SK-N-SH (cell line): ENCODE measurements around the gene C8G.

Experiments used
- CHD2 ChIP-seq: fragments of 150-350 bp; IDR thresholded peaks from 2 replicates; pipeline ENCODE4 v1.6.1; 2018; ENCODE audit warnings: low read length; ENCODE audit not compliant: partially characterized antibody
- CTCF ChIP-seq: fragments of 200-600 bp; sonication (generic); IDR thresholded peaks from 2 replicates; pipeline ENCODE4 v1.6.1; 2017; ENCODE audit warnings: antibody characterized with exemption, mild to moderate bottlenecking, moderate library complexity
- EP300 ChIP-seq, 2 experiments: IDR thresholded peaks; 2 replicates each; pipeline versions ENCODE4 v1.4.0 to v1.6.1; 2012; ENCODE audit warnings: borderline replicate concordance in 1 of 2, low read depth in 1 of 2, low read length in 1 of 2
- FOXJ3 ChIP-seq: sonication (generic); formaldehyde crosslinking; IDR thresholded peaks from 2 replicates; pipeline ENCODE4 v1.5.1; 2020; ENCODE audit warnings: mild to moderate bottlenecking, missing genetic modification reagents
- MEF2A ChIP-seq: IDR thresholded peaks from 2 replicates; pipeline ENCODE4 v1.4.0; 2012; ENCODE audit warnings: low read depth, borderline replicate concordance
- NRF1 ChIP-seq: IDR thresholded peaks from 2 replicates; pipeline ENCODE4 v1.6.1; 2012; ENCODE audit warnings: low read depth, mild to moderate bottlenecking, low read length
- POLR2AphosphoS5 ChIP-seq: IDR thresholded peaks from 2 replicates; pipeline ENCODE4 v1.6.1; 2012; ENCODE audit warnings: low read depth, low read length
- REST ChIP-seq: IDR thresholded peaks from 2 replicates; pipeline ENCODE4 v1.6.1; 2012; ENCODE audit warnings: mild to moderate bottlenecking, low read depth, low read length, moderate library complexity
- RFX5 ChIP-seq: IDR thresholded peaks from 2 replicates; pipeline ENCODE4 v1.6.1; 2012; ENCODE audit warnings: mild to moderate bottlenecking, improper control_type of control experiment, low read length
- RXRA ChIP-seq: IDR thresholded peaks from 2 replicates; pipeline ENCODE4 v1.4.0; 2012; ENCODE audit warnings: low read depth, mild to moderate bottlenecking, borderline replicate concordance
- TAF1 ChIP-seq: IDR thresholded peaks from 2 replicates; pipeline ENCODE4 v1.6.1; 2012; ENCODE audit warnings: low read depth, mild to moderate bottlenecking, low read length, moderate library complexity, borderline replicate concordance
- YY1 ChIP-seq: IDR thresholded peaks from 2 replicates; pipeline ENCODE4 v1.4.0; 2012; ENCODE audit warnings: low read depth, mild to moderate bottlenecking
- TF ChIP-seq, protein P1 (sequence below): IDR thresholded peaks from 2 replicates; pipeline ENCODE4 v1.4.0; 2012; ENCODE audit warnings: low read depth, borderline replicate concordance

DNA sequence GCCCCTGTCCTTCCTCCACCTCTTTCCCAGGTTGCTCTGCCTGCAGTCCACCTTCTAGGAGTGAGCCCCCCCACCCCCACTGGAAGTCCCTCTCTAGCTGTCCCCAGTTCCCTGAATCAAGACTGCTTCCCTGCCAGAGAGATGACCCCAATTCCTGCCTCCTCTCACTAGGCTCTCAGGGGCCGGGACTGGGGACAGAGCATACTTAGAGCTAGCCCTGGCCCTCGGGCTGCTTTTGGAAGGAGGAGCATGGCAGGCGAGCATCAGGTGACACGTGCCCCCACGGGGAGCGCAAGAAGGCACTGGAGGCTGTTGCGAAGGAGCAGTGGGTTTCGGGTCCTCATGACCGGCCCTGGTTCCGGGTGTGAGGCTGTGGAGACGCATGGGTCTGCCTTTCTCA is 49.0 kb upstream of the C8G start:
- no peak for TF ChIP-seq CTCF
- TF ChIP-seq YY1, result no peak
- TF ChIP-seq CHD2, result no peak
- TF ChIP-seq REST, result no peak
- no peak for TF ChIP-seq FOXJ3 (CRISPR knock-in tag)
- TF ChIP-seq, protein P1, sequence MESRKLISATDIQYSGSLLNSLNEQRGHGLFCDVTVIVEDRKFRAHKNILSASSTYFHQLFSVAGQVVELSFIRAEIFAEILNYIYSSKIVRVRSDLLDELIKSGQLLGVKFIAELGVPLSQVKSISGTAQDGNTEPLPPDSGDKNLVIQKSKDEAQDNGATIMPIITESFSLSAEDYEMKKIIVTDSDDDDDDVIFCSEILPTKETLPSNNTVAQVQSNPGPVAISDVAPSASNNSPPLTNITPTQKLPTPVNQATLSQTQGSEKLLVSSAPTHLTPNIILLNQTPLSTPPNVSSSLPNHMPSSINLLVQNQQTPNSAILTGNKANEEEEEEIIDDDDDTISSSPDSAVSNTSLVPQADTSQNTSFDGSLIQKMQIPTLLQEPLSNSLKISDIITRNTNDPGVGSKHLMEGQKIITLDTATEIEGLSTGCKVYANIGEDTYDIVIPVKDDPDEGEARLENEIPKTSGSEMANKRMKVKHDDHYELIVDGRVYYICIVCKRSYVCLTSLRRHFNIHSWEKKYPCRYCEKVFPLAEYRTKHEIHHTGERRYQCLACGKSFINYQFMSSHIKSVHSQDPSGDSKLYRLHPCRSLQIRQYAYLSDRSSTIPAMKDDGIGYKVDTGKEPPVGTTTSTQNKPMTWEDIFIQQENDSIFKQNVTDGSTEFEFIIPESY, result no peak
- TF ChIP-seq MEF2A, result no peak
- no peak for TF ChIP-seq TAF1
- TF ChIP-seq NRF1, result no peak
- TF ChIP-seq RFX5, result no peak
- no peak for TF ChIP-seq POLR2AphosphoS5
- TF ChIP-seq EP300 (IDR thresholded peaks at IDR 0.05; ENCODE audit: borderline replicate concordance in 1 of 2, low read depth in 1 of 2, low read length in 1 of 2), result no peak
- TF ChIP-seq RXRA, result no peak
